HuH-7 (cell line): ENCODE results near the gene NPEPL1.

Experiments
- DNase-seq: peaks from one replicate; pipeline ENCODE4 v3.0.0; 2011; ENCODE audit warnings: low spot score

Gene NPEPL1

DNA sequence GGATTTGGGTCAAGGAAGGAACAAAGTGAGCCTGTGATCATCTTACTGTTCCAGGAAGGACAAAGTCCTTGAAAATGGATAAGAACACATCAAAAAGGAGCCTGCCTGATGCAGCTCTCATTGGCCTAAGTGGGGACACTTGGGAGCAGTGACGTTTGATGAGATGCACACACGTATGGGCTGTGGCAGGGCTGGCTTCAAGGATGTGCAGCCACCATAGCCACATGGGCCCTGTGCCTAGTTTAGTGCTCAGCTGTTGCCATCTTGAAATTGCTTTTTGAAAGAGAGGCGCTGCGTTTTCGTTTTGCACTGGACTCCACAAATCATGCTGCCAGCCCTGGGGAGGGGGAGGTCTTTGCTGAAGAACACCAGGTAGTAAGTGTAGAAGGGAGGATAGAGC, 6.6 kb upstream of the NPEPL1 start:
- no peak for DNase-seq

DNA sequence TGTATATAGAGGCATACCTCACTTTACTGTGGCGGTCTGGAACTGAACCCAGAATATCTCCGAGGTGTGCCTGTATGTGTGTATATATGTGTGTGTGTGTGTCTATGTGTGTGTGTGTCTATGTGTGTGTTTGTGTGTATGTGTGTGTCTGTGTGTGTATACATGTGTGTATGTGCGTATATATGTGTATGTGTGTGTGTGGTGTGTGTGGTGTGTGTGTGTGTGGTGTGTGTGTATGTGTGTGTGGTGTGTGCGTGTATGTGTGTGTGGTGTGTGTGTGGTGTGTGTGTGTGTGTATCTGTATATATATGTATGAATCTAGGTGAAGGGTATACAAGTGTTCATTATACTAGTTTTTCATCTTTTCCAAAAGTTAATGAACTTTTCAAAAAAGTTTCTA, 4.2 kb upstream of the NPEPL1 start:
- DNase-seq: no peak

DNA sequence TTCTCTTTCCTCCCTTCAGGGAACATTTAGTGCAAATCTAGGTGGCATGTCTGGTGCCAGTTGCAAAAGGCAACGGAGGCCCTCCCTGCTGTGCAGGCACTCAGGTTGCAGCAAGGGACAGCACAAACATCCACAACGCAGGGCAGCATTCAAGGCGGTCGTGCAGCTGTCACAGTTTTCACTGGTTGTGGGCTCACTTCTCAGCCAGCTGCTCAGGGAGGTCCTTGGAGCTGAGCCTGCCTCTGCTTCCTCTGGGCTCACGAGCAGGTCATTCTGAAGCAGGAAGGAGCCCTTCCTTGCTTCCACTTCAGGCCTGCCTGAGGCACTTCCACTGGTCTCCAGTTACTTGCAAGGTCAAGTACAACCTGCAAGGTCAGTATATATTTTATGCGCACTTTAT, 3.8 kb upstream of the NPEPL1 start:
- no peak for DNase-seq

DNA sequence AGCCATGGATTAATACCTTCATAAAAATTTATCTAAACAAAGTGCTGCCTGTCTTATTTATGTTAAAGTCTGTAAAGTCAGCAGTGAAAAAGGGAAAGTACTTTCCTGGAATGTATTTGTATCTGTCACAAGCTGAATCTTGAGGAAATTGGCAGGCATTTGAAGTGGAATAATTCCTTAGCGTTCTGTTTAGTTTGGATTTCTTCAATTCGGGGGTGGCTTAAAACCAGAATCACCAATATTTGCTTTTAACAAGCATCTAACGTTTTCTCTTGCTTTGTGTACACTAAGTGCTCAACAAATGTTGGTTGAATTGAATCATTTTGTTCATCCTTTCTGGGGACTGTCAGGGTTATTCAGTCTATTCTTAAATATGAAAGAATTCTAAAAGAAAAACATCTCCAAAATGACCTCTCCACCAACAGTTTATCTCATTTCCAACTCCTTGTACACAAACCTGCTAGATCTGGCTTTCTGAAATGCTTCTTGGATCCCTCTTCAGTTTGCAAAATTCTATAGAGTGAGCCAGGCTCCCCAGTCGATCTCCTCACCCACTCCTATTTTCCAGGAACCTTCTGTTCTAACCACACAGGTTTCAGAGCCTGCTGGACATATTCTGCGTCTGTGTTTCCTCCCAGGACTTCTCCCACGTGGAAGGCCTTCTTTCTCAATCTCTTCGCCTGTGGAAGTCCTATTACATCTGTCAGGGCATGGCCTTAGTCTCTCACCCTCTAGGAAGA, 2.0 kb upstream of the NPEPL1 start:
- no peak for DNase-seq

DNA sequence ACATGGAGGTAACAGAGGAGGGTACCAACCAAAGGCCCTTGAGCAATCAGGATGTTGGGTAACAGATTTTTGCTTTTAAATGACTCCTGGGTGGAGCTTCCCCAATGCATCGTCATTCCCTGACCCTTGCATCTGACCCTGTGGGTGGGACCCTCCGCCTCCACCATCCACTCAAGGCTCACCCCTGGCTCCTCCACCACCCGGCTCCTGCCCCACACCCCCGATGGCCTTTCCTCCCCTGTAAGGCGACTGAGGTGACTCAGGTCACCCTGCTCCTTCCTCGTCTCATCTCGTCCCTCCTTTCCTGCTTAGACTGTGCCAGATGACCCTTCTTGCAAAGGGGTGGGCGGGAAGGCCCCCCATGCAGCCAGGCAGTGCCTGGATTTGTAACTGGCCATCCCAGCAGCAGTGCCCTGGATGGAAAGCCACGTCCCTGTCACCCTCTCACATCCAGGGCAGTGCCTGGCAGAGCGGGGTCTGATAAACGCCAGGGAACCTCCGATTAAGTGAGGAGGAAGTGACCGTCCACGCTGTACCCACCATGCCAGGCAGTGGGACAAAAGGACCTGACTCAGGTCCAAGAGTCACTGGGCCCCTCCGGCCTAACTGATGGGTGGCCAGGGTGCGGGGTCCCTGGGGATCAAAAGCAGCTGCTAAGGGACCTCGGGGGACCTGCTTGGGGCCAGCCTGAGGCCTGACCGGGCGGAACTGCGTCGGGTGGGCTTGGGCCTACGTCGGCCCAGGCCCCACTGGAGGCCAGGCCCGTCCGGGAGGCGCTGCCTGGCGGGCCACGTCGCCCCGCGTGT, 624 bp upstream of the NPEPL1 start:
- DNase-seq: peak; percentile 61

DNA sequence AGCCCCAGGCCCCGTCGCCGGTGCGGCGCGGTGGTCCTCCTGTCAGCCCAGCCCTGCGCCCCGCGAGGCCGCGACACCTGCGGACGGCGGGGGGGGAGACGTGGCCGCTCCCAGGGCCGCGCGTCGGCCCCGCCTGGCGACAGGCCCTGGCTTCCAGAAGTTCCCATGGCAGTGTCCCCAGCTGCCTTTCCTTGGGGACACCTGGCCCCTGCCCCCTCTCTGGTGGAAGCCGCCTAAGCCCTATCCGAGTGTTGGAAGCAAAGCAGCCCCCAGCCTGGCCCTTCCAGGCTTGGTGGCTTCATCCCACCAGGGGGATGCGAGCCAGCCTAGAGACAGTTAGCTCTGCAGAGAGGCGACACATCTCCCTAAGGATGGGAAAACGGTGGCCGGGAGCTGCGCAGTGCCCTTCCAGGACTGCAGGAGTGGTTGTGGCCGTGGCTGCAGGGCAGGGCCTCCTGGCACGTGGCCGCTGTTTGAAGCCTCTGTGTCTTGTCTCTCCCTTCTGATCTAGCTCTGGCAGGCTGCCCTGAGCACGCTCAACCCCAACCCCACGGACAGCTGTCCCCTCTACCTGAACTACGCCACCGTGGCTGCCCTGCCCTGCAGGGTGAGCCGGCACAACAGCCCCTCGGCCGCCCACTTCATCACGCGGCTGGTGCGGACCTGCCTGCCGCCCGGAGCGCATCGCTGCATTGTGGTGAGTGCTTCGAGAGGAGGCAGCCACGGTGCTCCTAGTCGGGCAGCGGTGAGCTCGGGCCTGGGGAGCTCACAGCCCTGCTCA, 816 bp downstream of the NPEPL1 start:
- peak; percentile 44 for DNase-seq

DNA sequence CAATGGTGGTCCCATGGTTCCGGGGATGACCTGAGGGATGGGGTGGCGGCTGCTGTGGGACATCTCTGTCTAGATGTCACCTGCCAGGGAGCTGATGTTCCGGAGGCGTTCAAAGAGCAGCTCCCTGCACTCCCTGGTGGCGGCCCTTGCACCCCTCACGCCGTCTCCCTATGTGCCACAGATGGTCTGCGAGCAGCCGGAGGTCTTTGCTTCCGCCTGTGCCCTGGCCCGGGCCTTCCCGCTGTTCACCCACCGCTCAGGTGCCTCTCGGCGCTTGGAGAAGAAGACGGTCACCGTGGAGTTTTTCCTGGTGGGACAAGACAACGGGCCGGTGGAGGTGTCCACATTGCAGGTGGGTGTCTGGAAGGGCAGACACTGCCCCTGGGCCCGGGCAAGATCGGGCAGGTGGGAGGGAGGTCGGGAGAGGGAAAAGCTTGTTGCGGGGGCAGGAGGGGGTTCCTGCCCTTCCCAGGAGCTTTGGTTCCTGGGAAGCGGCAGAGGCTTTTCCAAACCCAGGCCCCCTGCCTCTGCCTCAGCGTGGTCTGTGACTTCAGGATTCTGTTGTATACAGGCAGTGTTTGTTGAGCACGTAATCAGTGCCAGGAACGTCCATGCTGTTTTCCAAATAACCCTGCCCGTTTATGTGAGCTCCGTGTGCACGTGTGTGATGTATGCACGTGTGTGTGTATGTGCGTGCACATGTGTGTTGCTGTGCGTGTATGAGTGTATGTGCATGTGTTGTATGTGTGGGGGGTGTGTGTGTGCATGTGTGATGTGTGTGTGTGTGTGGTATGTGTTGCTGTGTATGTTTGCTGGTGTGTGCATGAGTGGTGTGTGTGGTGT, 1.9 kb downstream of the NPEPL1 start:
- no peak for DNase-seq

DNA sequence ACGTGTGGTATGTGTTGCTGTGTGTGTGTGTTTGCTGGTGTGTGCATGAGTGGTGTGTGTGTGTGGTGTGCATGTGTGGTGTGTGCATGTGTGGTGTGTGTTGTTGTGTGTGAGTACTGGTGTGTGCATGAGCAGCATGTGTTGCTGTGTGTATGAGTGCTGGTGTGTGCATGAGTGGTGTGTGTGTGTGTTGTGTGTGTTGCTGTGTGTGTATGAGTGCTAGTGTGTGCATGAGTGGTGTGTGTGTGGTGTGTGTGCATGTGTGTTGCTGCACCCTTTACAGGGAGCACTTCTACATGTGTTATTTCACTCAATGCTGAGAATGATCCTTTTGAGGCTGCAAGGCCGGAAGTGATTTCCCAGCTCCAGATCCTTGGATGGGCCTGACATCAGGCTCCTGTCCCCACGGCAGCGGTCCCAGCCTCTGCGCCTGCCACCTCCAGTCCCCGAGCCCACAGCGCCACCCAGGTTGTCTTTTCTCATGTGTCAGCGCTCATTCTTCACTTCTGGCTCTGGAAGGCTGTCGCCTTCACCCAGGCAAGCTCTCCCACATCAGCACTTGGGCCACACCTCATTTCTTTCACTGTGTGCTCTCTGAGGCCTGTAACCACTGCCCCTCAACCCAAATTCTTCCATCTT, 2.6 kb downstream of the NPEPL1 start:
- DNase-seq: no peak

DNA sequence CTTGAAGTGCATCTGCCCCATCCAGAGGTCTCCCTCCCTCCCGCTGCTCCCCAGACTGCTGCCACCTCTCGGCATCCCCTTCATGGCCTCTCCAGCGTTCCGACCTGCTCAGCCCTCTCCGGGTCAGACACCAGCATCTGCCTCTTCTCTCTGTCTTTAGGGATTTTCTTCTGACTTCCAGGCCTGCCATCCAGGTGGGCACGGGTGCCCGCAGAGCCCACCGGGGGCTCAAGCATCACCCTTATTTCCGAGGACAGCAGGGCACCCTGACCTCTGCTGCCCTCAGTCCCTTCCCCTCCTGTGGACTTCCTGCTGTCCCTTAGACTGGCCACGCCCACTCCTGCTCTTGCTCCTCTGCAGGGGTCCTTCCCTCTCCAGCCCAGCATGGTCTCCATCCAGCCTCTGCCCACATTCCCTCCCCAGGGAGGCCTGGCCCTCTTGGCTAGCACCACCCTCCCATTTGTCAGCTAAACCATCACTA, 3.3 kb downstream of the NPEPL1 start:
- DNase-seq: no peak

DNA sequence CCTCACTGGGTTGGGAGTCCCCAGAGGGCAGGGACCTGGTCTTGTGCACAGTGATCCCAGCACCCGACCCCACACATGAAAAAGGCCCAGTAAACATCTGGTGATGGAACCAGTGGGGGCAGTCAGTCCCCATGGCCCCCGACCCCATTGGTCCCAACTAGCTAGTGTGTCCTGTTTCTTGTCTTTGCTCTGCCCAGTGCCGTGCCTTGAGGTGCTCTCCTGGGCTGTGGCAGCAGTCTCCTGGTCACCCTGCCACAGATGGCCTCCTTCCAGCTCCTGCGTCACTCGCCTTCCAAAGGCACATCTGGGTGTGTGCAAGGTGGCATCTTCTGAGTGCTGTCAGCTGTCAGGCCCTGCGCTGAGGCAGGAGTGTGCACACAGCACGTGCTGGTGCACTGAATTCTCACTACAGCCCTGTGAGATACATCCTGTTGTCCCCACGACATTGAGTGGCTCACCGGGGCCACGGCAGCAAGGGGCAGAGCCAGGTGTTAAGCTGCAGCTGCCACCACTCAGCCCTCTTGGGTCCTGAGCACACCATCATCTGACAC, 3.9 kb downstream of the NPEPL1 start:
- no peak for DNase-seq

DNA sequence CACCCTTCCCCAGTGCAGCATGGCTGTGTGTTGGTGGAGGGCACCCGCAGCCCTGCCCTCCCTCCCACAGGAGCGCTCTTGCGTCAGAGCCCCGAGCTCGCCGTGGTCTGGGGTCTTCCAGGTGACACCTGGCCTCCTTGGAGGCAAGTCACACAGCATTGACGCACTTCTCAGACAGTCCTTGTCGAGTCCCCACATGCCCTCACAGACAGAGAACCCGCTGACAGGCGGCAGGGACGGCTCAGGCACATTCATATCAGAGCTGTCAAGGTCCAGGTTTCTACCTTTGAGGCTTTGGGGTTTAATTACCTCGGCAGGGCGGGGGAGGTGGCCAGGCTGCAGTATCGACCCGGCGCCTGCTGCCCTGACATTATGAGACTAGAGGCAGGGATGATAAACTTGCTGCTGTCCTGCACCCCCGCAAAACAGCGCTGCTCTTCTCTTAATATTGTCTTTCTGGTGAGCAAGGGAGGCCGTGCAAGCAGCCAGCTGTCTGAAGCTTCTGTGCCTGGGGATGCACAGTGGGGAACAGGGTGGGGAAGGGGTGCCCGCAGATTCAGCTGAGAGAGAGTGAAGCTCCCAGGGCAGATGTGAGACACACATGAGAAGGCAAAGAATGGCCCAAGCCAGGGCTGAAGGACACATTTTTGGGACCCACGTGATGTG, 4.7 kb downstream of the NPEPL1 start:
- no peak for DNase-seq

DNA sequence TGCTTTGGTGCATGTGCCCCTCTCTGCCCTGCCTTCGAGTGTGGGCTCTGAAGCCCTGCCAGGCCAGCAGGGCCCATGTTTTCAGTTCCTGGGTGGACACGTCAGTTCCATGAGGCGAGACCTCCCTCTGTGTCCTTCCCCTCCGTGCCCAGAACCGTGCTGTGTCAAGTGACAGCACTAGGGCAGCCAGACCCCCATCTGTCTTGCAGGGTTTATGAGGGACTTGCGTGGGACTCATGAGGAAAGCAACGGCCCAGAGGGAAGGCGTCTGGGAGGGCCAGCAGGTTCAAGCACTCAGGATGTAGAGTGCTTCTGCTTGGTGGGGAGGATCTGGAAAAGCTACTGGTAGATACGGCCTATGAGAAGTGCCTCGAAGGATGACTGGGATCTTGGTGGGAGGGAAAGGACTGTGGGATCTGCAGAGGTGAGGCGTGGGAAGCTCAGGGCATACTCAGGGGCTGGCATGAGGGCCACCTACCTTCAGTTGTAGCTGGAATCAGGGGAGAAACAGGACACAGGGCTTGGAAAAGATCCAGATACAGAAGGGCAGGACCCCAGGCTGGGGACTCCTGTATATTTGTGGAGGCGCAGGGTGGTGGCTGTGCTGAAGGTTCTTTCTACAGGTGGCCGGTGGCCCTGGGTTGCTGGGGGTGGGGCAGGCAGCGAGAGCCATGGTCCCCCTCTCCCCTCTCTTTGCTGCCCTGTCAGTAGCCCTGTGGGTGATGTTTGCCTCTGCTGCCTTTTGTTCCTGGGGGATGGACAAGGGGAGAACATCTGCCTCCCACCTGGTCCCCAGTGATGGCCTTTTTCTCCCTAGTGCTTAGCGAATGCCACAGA, 5.5 kb downstream of the NPEPL1 start:
- DNase-seq: no peak

DNA sequence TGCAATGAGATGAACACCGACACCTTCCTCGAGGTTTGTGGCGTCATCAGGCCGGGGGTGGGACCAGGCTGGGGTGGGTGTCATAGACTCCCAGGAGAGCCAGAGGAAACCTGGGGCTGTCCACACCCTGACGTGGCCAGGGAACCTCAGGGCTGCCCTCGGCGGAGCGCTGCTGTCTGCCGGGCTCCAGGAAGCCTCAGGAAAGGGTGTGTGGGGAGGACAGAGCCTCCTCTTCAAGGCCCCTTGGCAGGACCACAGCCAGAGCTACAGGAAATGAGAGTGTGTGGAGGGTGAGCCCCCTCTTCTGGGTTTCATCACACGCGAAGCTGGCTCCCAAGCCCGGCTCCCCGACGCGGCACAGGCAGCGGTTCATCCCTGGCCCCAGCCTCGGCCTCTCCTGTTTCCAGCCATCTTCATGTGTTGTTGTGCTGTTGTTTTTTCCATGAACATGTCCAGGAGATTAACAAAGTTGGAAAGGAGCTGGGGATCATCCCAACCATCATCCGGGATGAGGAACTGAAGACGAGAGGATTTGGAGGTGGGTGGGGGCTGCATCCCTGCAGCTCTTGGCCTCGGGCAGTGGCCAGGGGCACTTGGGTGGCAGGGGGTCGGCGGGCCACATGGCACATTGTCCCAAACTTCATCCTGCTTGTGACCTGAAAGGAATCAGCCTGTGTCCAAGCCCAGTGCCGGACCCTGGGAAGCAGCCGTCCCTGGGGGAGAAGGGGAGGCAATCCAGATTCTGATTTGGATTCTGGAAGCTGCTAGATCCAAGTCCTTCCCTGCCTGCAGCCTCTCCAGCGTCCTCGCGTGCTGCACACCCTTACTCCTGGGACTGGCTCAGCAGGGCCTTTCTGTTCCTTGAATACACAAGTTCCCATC, 6.4 kb downstream of the NPEPL1 start:
- DNase-seq: no peak

DNA sequence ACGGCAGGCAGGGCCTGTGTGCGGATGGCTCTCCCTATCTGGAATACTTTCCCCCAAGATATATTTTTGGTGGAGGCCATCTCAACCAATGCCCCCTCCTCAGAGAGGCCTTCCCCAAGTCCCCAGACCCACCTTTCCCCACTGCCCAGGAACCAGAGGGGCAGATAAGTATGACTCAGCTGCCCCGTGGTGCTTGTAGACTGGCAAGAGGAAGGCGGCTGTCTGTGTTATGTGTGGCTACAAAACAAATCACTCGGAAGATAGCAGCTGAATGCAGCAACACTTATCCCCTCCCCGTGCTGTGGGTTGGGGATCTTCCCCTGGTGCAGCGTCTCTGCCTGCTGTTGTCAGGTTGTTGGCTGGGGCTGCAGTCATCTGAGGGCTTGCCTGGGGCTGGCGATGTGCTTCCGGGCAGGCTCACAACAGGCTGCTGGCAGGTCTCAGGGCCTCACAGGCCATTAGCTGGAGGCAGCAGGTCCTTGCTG, 7.1 kb downstream of the NPEPL1 start:
- no peak for DNase-seq

DNA sequence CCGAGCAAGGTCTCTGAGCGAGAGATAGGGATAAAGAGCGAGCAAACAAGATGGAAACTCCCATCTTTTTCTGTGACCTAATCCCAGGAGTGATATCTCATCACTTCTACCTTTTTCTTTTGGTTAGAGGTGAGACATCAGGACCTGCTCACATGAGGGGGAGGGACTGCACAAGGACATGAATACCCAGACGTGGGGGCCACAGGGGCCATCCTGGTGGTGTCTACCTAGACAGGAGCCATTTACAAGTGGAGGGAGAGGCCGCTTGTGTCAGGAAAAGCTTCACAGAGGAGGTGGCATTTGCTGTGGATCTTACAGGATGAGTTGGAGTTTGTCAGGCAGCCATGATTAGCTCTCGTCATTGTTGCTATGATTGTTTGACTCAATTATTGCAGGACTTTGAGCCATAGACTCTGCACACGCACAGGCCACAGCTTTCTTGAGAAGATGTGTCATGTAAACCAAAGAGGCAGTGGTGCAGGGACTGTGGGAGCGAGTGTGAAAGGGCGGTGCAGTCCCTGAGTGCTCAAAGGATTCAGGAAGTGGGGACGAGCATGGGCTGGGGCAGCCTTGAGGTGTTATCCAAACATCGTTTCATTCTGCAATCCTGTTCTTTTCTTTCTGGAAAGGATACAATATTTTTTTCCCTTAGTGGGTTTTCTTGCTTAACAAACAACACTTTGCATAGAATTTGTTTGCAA, 7.7 kb downstream of the NPEPL1 start:
- DNase-seq: no peak

DNA sequence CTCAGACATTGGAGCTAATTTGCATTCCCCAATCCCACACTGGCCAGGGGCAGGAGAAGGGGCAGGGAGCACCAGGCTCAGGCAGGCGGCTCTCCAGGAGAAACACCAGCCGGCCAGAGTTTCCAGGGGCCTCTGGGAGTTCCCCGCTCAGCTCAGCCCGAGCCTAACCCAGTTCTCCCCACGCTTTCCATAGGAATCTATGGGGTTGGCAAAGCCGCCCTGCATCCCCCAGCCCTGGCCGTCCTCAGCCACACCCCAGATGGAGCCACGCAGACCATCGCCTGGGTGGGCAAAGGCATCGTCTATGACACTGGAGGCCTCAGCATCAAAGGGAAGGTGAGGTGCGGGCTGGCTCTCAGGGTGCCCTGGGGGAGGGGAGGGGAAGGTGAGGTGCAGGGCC, 8.2 kb downstream of the NPEPL1 start:
- DNase-seq: no peak

DNA sequence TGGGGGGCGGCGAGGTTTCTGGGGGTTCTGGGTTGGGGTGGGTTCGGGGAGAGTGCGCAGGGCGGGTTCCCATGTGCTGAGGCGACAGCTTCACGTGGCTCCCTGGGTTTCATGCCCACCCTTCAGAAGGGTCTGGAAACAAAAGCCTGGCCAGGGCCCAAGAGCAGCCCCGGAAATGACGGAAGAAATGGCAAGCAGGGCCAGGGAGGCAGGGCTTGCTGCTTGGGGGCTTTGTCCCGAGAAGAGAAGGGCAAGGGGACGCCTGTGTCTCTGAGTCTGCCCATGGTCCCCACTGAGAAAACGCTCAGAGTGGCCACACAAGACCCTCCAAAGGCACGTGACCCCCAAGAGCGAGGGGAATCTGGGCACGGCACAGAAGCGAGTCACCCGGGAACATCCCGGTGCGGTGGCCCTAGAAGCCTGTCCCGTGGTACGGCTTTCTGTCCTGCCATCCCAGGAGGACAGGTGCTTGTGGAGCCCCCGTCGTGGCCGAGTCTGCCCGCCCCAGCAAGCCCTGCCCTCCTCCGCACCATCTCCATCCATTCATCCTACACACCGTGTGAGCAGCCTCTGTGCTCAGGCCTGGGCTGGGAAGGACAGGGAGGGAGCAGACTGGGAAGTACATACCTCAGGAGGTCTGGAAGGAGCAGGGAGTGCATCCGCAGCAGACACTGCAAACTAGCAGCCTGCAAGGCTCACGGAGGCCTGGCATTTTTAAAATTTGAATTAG, 9.0 kb downstream of the NPEPL1 start:
- DNase-seq: no peak
